ENCODE results near the gene CDHR1.
"Not testable (repeated sequence)": the region's sequence is repeated elsewhere in the genome, so short reads cannot be mapped to it uniquely, and the experiment has no call there.

The CDHR1 gene

GRCh38 chr10:84194424-84195043, at the start of gene CDHR1:
Gene CDHR1, plus strand, starts transcription at chr10:84194537. Its CDS starts 224 bp downstream, at chr10:84194761.
- DNase-seq (ENCODE audit: low read depth): no peak

DNA sequence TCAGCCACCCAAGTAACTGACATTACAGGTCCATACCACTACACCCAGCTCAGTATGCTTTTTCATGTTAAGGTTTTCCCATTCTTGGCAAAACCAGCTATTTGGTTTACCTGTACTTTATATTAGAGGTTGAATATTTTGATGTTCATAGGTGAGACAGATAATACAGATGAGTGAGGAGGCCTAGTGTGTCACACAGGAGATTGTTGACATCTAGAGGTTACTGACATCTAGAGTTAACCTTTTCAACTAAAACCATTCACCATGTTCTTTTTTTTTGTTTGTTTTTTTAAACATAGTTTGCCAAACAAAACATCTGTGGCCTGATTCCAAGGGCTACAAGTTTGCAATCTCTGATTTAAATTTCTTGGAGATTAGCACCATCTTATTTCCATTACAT, 47.0 kb upstream of the CDHR1 start:
- DNase-seq (ENCODE audit: low read depth): no peak

GRCh38 chr10:84148006-84148597, 46.2 kb upstream of the CDHR1 start:
- peak; percentile 64 for DNase-seq (ENCODE audit: low read depth)

DNA sequence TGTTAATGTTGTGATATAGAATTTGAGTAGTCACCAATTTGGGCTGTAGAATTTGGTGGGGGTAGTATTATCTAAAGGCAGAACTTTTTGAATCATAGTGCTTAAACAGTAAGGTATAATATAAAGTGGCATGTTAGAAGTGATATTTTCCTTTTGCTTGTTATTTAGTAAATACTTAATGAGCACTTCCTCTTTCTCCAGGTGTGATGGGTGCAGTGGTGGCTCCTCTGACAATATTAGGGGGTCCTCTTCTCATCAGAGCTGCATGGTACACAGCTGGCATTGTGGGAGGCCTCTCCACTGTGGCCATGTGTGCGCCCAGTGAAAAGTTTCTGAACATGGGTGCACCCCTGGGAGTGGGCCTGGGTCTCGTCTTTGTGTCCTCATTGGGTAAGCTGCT, 44.5 kb upstream of the CDHR1 start:
- DNase-seq (ENCODE audit: low read depth): no peak

GRCh38 chr10:84152769-84153168, 41.6 kb upstream of the CDHR1 start:
- DNase-seq (ENCODE audit: low read depth): no peak

DNA sequence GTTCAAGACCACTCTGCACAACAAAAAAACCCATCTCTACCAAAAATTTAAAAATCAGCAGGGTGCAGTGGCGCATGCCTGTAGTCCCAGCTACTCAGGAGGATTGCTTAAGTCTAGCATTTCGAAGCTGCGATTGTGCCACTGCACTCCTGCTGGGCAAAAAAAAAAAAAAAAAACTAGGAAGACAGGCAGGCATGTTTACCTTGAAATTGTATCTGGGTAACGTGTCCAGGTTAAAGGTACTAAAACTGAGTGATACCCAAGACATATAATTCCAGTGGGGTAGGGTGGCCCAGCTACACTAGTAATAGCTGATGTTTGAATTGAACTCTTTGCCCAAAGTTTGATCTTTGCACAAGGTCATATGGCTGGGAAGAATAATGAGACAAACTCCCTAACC, 38.8 kb upstream of the CDHR1 start:
- DNase-seq (ENCODE audit: low read depth): no peak

DNA sequence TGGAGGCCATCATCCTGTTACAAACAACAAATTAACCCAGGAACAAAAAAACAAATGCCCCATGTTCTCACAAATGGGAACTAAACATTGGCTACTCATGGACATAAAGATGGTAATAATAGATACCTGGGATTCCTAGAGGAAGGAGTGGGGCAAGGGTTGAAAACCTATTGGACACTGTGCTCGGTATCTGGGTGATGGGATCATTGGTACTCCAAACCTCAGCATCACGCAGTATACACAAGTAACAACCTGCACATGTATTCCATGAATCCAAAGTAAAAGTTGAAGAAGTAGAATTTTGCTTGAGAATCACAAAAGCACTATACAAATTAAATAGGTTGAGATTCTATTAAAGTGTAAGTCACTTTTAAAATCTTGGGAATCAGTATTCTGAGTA, 38.3 kb upstream of the CDHR1 start:
- DNase-seq (ENCODE audit: low read depth): no peak

GRCh38 chr10:84156768-84157167, 37.6 kb upstream of the CDHR1 start:
- DNase-seq (ENCODE audit: low read depth): peak; percentile 6

GRCh38 chr10:84158061-84158460, 36.3 kb upstream of the CDHR1 start:
- DNase-seq (ENCODE audit: low read depth): no peak

DNA sequence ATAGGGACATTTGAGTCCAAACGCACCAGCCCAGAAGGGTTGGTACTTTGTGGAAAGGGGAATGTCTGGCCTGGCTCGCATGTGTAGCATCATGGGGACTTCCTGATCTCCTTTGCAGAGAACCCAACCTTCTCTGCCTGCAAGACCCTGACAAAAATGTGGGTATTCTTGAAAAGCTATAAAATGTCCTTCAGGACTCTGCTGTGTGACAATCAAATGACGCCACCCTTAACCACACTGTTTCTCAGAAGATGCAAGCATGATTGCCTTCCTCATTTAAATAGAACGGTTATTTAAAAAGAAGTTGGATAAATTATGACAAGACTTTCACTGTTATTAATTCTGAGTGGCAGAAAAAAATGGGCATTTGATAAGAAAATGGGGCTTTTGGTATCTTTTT, 35.8 kb upstream of the CDHR1 start:
- DNase-seq (ENCODE audit: low read depth): no peak

DNA sequence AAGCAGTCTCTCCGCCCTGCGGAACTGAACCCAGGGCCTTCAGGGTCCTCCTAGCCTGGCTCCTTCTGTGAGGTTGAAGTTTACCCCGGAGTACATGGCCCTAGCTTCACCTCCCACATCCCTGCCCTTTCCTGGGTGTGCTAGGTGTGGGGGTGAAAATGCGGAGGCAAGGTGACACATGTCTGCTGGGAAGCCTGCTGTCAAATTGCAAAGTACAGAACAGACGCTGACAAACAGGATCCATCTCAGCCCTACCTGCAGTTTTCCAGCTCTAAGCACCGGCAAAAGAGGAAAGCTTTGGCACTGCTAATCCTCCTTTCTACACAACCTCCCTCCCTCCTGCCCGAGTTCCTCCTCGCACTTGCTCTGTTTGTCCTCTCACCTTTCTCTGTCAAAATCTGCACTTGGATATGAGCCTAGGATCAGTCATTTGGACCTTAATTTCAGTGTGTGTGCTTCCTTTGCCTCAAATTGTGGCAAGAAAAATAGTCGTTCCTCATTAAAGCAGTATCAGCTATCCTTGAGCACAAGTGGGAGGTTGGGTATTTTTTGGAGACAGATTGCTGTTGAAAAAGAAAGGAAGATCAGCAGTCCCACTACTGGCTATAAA, 35.2 kb upstream of the CDHR1 start:
- DNase-seq (ENCODE audit: low read depth): no peak

GRCh38 chr10:84160663-84161362, 33.5 kb upstream of the CDHR1 start:
- DNase-seq (ENCODE audit: low read depth): no peak

DNA sequence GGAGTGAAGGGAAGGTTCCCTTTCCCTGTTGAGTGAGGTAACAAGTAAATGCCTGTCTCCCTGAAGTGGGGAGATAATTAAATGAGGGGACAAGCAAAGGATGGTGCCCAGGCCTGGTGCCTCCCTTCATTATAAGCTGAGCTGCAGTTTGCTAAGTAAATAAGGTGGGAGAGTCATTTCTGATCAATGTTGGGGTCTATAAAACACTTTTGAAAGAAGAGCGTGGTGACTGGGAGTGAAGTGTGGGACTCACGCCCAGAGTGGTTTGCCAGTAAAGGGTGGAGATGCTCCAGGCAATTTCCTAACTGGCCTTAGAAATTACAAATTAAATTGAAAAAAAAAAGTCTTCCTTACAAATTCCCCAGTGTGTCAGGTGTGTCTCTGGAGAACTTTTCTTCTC, 30.3 kb upstream of the CDHR1 start:
- DNase-seq (ENCODE audit: low read depth): no peak

DNA sequence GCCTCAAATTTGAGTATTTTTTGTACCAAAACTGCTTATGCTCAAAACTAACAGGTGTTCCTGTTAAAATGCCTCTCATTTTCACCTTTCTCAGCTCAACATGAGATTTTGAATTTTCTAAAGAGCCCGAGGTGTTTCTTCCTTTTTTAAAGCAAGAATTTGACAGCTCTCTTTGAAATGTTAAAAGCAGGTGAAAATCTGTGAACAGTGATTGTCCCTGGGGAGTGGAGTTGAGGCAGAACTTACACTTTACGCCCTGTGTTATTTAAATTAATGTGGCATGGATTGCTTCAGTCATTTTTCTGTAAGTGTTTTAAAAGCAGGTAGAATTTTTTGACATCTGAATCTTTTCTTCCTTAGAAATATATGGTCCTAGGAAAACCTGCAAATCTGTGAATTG, 29.9 kb upstream of the CDHR1 start:
- no peak for DNase-seq (ENCODE audit: low read depth)

GRCh38 chr10:84166620-84167288, 27.6 kb upstream of the CDHR1 start:
- no peak for DNase-seq (ENCODE audit: low read depth)

DNA sequence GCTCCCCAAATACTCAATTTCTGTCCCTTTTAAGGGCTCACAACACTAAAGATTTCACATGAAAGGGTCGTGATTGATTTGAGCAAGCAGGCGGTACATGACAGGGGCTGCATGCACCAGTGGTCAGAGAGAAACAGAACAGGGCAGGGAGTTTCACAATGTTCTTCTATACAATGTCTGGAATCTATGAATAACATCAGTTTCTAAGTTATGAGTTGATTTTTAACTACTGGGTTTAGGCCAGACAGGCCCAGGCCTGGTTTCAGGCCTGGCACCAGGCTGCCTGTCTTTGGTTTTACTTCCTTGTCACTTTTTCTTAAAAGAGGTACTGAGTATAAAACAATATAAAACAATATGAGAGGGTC, 27.1 kb upstream of the CDHR1 start:
- not testable (repeated sequence) for DNase-seq (ENCODE audit: low read depth)

DNA sequence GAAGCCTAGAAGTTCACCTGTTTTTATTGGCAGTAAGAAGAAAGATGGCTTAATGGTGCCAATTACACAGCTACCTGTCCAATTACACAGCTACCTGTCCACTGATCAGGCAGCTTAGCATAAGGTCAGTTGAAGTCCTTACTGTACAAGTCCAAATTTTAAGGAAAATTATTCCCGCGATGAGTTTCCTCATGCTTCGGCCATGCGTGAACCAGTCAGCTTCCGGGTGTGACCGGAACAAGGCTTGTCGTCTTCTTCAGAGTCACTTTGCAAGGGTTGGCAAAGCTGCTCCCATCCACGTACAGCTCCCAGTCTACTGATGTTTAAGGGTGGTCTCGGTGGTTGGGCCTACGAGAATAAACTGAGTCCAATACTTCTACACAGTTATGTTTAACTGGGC, 26.0 kb upstream of the CDHR1 start:
- DNase-seq (ENCODE audit: low read depth): not testable (repeated sequence)

- DNase-seq (ENCODE audit: low read depth): not testable (repeated sequence)
Measured at GRCh38 chr10:84171237-84171636, 23.1 kb upstream of the CDHR1 start.

DNA sequence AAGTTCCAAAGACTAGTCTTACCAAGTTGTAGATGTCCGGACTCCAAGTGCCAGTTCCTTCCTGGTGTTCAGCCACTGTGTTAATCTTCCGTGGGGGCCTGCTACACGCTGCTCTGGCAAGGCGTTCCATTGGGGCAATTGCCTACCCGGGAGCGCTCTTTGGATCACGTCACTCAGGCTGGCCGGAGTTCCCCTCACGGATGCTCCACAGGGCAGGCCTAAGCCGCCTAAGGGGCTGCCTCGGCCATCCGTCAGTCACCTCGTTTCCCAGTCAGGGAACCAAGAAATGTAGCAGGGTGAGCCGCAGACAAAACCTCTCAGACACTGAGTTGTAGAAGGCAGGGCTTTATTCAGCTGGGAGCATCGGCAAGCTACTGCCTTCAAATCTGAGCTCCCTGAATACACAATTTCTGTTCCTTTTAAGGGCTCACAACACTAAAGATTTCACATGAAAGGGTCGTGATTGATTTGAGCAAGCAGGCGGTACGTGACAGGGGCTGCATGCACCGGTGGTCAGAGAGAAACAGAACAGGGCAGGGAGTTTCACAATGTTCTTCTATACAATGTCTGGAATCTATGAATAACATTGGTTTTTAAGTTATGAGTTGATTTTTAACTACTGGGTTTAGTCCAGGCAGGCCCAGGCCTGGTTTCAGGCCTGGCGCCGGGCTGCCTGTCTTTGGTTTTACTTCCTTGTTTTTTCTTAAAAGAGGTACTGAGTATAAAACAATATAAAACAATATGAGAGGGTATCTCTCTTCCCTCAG, 22.5 kb upstream of the CDHR1 start:
- not testable (repeated sequence) for DNase-seq (ENCODE audit: low read depth)

GRCh38 chr10:84172467-84173356, 21.6 kb upstream of the CDHR1 start:
- no peak for DNase-seq (ENCODE audit: low read depth)

- no peak for DNase-seq (ENCODE audit: low read depth)
Measured at GRCh38 chr10:84173501-84173929, 20.8 kb upstream of the CDHR1 start, which contains the start of gene GPR15LG. Gene GPR15LG, plus strand, starts transcription at chr10:84173801. Its CDS starts 51 bp downstream, at chr10:84173852.
